NCI-H226 (cell line): ENCODE results near the gene EIF2B2.

ENCODE experiments used
- DNase-seq: peaks from one replicate; pipeline ENCODE4 v3.0.0-alpha.2; 2015

Gene EIF2B2

DNA sequence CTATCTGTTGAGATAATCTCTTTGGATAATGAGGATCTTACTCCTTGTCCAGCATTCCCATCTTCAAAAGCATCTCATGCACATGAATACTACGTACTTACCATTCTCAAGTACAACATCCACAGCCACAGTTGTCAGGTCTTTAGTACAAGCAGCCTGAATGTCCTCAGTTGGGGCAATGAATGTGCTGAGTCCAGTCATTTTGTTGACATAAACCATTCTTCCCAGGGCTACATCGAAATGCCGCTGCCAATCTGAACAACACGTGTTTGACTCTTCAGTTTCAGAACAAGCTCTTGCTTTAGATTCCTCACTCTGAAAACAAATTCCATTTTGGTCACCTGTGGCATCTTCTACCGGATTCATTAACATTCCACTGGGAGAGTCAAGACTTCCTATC, 43.6 kb downstream of the EIF2B2 start:
- DNase-seq: no peak

DNA sequence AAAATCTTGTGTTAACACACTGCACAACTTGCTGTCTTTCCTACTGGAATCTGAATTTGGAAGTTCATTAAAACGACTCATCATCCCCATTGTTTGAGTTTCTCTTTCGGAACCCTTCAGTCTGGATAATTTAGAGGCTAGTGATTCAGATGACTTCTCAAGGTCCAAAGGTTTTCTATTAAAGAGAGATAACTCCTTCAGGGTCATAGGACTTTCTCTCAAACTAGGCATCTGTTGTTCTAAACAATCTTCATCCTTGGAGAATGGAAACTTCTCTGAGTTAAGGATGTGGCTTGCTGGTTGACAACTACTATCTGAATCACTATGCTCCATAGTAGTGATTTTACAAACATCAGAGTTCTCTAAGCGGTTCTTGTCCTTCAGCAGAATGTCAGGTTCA, 44.2 kb downstream of the EIF2B2 start:
- DNase-seq: no peak

DNA sequence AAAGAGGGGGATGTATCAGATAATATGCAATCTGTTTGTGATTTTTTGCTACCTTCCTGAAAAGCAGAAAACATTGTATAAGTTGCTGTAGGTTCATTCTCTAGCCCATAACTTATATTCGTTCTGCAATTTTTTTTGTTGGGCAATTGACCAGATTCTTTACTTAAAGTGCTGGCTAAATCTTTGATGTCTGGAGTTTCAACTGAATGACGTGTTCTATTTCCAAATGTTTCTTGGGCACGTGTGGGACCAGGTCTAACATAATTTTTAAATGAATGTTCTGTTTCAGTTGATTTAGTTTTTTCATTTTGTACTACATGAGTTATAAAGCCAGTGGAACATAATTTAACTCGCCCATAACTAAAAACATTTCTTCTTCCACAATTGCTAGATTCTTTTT, 44.8 kb downstream of the EIF2B2 start:
- DNase-seq: no peak

DNA sequence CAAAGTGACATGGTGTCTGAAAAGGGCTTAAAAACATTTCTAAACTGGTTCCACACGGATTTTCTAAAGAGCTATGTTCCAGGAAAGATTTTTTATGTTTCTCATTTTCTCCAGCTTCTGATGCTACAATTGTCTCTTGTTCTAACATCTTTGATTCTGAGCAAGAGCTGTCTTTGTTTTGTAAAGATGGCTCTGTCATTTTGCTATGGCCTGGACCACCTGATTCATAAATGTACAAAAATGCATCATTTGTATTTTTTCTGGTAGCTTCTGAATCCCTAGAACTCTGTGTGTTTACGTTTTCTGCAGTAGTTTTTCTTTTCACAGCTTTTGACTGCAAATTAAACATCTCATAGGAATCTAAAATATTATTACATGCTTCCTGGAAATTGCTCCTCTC, 45.4 kb downstream of the EIF2B2 start:
- no peak for DNase-seq

DNA sequence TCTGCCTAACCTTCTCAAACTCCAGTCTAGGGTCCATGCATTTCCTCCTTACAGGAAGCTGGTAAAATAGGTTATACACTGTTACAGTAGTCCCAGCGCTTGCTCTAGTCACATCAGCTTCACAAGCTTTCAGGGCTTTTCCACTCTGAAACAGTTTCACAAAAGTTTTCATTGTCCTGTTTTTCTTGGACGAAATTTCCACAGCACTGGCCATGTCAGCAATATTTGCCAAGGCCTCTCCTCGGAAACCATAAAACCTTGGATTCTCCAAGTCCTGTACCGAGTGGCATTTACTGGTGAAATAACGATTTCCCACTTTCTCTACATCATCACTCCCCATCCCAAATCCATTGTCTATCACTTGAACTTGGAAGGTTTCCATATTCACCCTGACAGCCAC, 46.4 kb downstream of the EIF2B2 start:
- DNase-seq: no peak

DNA sequence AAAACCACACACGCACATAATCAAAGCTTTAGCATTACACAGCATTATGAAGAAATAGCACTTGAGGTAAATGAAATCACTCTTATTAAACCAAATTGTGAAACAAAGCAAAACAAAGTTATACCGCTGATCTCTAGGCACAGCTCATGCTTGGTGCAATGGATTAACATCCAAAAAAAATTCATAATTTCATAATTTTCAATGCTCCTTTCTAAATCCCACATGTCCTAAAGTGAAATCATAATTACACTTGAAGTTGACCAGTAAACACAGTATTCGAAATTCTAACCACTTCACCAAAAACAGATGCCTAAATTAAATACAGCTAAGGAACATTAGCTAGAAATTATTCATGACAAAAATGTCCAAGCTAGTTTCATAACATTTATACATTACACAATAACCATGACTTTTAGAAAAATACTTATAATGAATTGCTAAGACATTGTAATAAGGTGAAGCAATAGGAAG, 47.0 kb downstream of the EIF2B2 start:
- no peak for DNase-seq

DNA sequence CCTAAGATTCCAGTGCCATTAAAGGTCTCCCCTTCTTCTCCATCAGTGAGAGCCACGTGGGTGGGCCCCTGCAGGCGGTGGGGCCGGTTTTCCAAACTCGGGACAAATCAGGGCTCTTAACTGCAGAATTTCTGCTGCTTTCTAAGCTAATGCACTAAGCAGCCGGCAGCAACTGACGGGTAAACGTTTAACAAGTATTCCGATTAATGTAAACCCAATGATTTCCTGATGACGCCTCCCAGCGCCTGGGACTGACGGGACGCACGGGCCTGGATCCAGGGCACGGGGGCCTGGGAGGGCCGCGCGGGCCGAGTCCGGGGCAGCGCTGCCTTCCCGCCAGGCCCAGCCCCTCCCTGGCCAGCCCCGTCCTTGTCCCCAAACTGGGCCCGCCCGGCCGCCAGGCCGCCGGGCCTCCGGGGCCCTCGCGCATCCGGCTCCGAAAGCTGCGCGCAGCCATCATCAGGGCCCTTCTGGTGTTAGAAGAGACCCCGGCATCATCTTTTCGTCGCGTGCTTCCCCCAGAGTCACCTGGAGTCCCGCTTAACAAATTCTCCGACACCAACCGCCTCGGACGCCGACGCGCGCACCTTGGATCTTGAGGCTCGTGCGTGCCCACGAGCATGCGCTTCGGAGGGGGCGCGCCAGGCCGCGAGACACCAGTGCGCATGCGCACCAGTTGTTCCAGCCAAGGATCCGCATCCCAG, 48.3 kb downstream of the EIF2B2 start, which contains the start of gene MLH3:
Gene MLH3 (minus strand): TSS at position 616 of the 704 bp plus-strand sequence. CDS start 1,812 bp downstream, outside the sequence.
- peak; percentile 72 for DNase-seq

DNA sequence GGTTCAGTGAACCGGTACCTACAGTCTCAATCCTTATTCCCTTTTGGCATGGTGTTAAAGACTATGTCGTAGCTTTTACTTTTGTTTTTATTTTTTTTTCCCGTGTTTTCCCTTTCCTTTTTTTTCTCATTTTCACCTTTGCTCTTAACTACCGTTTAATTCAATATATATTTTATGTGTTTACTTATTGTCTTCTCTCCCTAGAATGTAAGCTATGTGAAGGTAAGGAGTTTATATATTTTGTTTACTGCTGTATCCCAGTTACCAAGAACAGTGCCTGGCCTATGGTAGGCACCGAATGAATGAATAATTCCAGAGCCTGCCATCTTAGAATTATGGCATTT, 48.8 kb downstream of the EIF2B2 start:
- DNase-seq: no peak

DNA sequence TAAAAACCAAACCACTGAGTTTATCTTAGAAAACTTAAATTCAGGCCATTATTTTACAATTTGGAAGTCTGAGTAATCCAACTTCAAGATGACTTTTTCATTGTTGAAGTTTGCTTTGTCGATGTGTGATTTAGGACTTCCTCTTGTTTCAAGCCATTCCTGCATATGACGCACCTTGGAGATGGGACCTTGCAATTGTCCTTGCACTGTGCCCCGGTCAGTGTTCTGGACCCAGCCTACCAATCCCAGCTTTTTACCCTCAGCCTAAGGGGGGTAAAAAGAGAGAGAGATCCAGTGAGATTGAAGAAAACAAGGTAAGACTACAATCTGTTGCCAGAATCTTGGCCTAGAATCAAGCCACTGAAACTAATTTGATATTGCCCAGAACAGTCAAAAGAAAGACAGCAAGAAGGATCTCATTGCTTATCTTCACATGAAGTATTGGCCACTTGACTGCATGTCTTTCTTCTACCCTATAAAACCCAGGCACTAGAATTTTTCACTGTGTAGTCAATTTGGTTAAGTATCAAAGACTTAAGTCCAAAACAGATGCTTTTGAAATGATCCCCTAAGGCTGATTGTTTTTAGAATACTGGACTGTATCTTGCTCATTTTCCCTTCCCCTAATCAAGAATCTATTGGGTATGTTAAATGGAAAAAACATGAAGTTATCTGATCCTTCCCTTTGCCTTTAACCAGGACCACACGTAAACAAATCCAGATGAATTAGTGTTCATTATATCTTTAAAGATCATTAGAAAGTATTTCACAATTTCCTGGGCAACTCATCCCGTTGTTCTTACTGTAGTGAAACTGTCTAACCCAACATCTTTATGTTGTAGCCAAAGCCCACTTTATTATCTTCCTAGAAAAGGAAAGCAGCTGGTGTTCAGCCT, 50.9 kb downstream of the EIF2B2 start:
- DNase-seq: no peak

DNA sequence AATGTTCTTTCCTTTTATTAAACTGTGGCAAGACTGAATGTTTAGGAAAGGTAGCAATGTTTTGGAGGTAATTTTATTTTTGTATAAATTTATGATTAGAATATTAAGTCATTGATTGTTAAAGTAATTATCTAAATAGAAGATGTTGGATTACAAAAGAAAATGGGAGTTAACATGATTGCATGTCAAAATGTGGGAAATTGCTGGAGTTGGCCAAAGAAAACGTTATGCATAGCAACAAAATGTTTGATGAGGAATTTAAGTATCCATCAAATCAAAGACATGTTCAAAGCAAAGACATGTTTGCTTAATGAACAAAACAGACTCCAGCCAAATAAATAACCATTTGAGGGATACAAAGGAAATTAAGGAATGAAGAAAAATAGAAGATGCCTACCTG, 51.7 kb downstream of the EIF2B2 start:
- no peak for DNase-seq

DNA sequence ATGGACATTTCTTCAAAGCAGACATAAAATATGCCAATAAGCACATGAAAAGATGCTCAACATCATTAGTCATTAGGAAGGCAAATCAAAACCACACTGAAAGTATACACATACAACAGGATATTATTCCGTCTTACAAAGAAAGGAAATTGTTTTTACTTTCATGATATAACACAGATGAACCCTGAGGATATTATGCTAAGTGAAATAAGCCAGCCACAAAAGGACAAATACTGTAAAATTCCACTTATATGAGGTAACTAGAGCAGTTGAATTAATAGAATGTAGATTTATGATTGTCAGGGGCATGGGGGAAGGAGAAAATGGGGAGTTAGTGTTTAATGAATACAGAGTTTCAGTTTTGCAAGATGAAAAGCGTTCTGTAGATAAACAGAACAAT, 56.9 kb downstream of the EIF2B2 start:
- no peak for DNase-seq

DNA sequence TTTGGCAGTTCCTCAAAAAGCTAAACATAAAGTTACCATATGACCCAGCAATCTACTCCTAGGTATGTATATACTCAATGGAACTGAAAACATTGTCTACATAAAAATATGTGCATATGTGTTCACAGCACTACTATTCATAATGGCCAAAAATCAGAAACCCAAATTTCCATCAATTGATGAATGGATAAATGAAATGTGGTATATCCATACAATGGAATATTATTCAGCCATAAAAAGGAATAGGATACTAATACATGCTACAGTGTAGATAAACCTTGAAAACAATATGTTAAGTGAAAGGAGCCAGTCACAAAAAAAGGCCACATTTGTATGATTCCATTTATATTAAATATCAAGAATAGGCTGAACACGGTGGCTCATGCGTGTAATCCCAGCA, 57.7 kb downstream of the EIF2B2 start:
- DNase-seq: no peak
